H9 (cell line): ENCODE measurements around the gene FNDC3B. TPM values are rescaled to one million over a fixed set of nuclear protein-coding genes. Genes with fewer than 3 reads are reported as not detected.

Experiments
- DNase-seq: peaks from one replicate; pipeline ENCODE4 v3.0.0-alpha.2; 2017
- H2AFZ ChIP-seq: one replicate; pipeline ENCODE4 v1.6.1; 2013; ENCODE audit warnings: mild to moderate bottlenecking, low read length, control low read depth, moderate library complexity
- H2AK5ac ChIP-seq: 2 replicates; pipeline ENCODE4 v1.6.1; 2013; ENCODE audit warnings: low read length, control low read depth, mixed read lengths; ENCODE audit not compliant: insufficient read length
- H2BK120ac ChIP-seq: one replicate; pipeline ENCODE4 v1.6.1; 2013; ENCODE audit warnings: low read depth, mild to moderate bottlenecking, low read length, control low read depth, inconsistent platforms; ENCODE audit not compliant: poor library complexity, severe bottlenecking
- H2BK12ac ChIP-seq: 2 replicates; pipeline ENCODE4 v1.6.1; 2013; ENCODE audit warnings: low read length, control low read depth, mixed read lengths, low read depth; ENCODE audit not compliant: insufficient read length
- H2BK15ac ChIP-seq: 2 replicates; pipeline ENCODE4 v1.6.1; 2013; ENCODE audit warnings: low read depth, low read length, control low read depth
- H2BK20ac ChIP-seq: one replicate; pipeline ENCODE4 v1.6.1; 2013; ENCODE audit warnings: low read depth, mild to moderate bottlenecking, low read length, control low read depth, inconsistent platforms; ENCODE audit not compliant: poor library complexity, severe bottlenecking
- H2BK5ac ChIP-seq: 2 replicates; pipeline ENCODE4 v1.6.1; 2013; ENCODE audit warnings: low read length, control low read depth, mixed read lengths; ENCODE audit not compliant: insufficient read length
- H3K14ac ChIP-seq: 2 replicates; pipeline ENCODE4 v1.6.1; 2013; ENCODE audit warnings: low read length, control low read depth; ENCODE audit not compliant: insufficient read depth
- H3K18ac ChIP-seq: 2 replicates; pipeline ENCODE4 v1.6.1; 2013; ENCODE audit warnings: low read depth, mild to moderate bottlenecking, mixed read lengths, low read length, control low read depth; ENCODE audit not compliant: insufficient read length
- H3K23ac ChIP-seq: 2 replicates; pipeline ENCODE4 v1.6.1; 2013; ENCODE audit warnings: low read length, control low read depth, mixed read lengths, low read depth; ENCODE audit not compliant: insufficient read length
- H3K23me2 ChIP-seq: 2 replicates; pipeline ENCODE4 v1.6.1; 2013; ENCODE audit warnings: low read depth, mild to moderate bottlenecking, mixed read lengths, low read length, control low read depth; ENCODE audit not compliant: insufficient read length, poor library complexity, severe bottlenecking
- H3K27ac ChIP-seq: 2 replicates; pipeline ENCODE4 v1.5.1; 2013; ENCODE audit warnings: low read length, control low read depth, mixed read lengths, low read depth; ENCODE audit not compliant: insufficient read length
- H3K27me3 ChIP-seq: 2 replicates; pipeline ENCODE4 v1.6.1; 2013; ENCODE audit warnings: low read length, control low read depth, inconsistent platforms; ENCODE audit not compliant: insufficient read depth
- H3K4ac ChIP-seq: 2 replicates; pipeline ENCODE4 v1.6.1; 2013; ENCODE audit warnings: low read depth, mild to moderate bottlenecking, control low read depth, inconsistent platforms, low read length, moderate library complexity
- H3K4me1 ChIP-seq: 2 replicates; pipeline ENCODE4 v1.6.1; 2013; ENCODE audit warnings: low read length, control low read depth, inconsistent platforms; ENCODE audit not compliant: insufficient read depth
- H3K4me2 ChIP-seq: 2 replicates; pipeline ENCODE4 v1.6.1; 2013; ENCODE audit warnings: low read length, control low read depth, mixed read lengths; ENCODE audit not compliant: insufficient read length, insufficient read depth
- H3K56ac ChIP-seq: 2 replicates; pipeline ENCODE4 v1.6.1; 2013; ENCODE audit warnings: low read depth, mild to moderate bottlenecking, mixed read lengths, low read length, control low read depth; ENCODE audit not compliant: insufficient read length
- H3K79me1 ChIP-seq: 2 replicates; pipeline ENCODE4 v1.6.1; 2013; ENCODE audit warnings: low read depth, mild to moderate bottlenecking, moderate library complexity, low read length, control low read depth, inconsistent platforms; ENCODE audit not compliant: insufficient read depth, poor library complexity, severe bottlenecking
- H3K79me2 ChIP-seq: 2 replicates; pipeline ENCODE4 v1.6.1; 2013; ENCODE audit warnings: low read length, control low read depth, inconsistent platforms; ENCODE audit not compliant: insufficient read depth
- H3K9ac ChIP-seq: 2 replicates; pipeline ENCODE4 v1.6.1; 2013; ENCODE audit warnings: low read length, control low read depth, mixed read lengths; ENCODE audit not compliant: insufficient read length; ENCODE audit errors: extremely low read depth
- H3K9me3 ChIP-seq: one replicate; pipeline ENCODE4 v1.6.1; 2013; ENCODE audit warnings: low read depth, low read length, inconsistent platforms; ENCODE audit not compliant: control insufficient read depth
- H3T11ph ChIP-seq: one replicate; pipeline ENCODE4 v1.6.1; 2013; ENCODE audit warnings: mild to moderate bottlenecking, low read length, control low read depth, inconsistent platforms
- H4K20me1 ChIP-seq: one replicate; pipeline ENCODE4 v1.6.1; 2013; ENCODE audit not compliant: control insufficient read depth, insufficient read length, insufficient read depth
- H4K5ac ChIP-seq: 2 replicates; pipeline ENCODE4 v1.6.1; 2013; ENCODE audit warnings: low read depth, mild to moderate bottlenecking, mixed read lengths, low read length, control low read depth; ENCODE audit not compliant: insufficient read length
- H4K8ac ChIP-seq: replicated peaks from 2 replicates; pipeline ENCODE4 v1.6.1; 2013; ENCODE audit warnings: low read length, control low read depth, mixed read lengths, low read depth; ENCODE audit not compliant: insufficient read length
- H4K91ac ChIP-seq: 2 replicates; pipeline ENCODE4 v1.6.1; 2013; ENCODE audit warnings: low read depth, mild to moderate bottlenecking, moderate library complexity, mixed read lengths, low read length, control low read depth; ENCODE audit not compliant: insufficient read length
- H3K27ac Mint-ChIP-seq, 3 experiments: 2 replicates in 2 of 3; 3 replicates in 1 of 3; pipeline ENCODE4 v1.8.0; 2020 to 2021; ENCODE audit warnings: mixed read lengths in 3 of 3, mild to moderate bottlenecking in 1 of 3, moderate library complexity in 1 of 3
- H3K27me3 Mint-ChIP-seq: 2 replicates; pipeline ENCODE4 v1.8.0; 2021; ENCODE audit warnings: low read depth, mild to moderate bottlenecking, moderate library complexity, mixed read lengths
- H3K36me3 Mint-ChIP-seq, 3 experiments: 2 replicates in 2 of 3; 3 replicates in 1 of 3; pipeline ENCODE4 v1.8.0; 2020 to 2021; ENCODE audit warnings: low read depth in 3 of 3, mixed read lengths in 3 of 3; ENCODE audit not compliant: insufficient read depth in 1 of 3
- H3K4me1 Mint-ChIP-seq, 2 experiments: 2 replicates each; pipeline ENCODE4 v1.8.0; 2020; ENCODE audit warnings: mixed read lengths in 2 of 2
- H3K4me3 Mint-ChIP-seq, 2 experiments: 2 replicates in 1 of 2; 3 replicates in 1 of 2; pipeline ENCODE4 v1.8.0; 2020 to 2021; ENCODE audit warnings: mild to moderate bottlenecking in 2 of 2, mixed read lengths in 2 of 2, moderate library complexity in 1 of 2
- H3K9me3 Mint-ChIP-seq, 2 experiments: 2 replicates in 1 of 2; 3 replicates in 1 of 2; pipeline ENCODE4 v1.8.0; 2020; ENCODE audit warnings: mild to moderate bottlenecking in 2 of 2, mixed read lengths in 2 of 2, moderate library complexity in 1 of 2
- WGBS: extraction: QIAGEN DNeasy Blood & Tissue Kit; methylation state at CpG from one replicate; pipeline ENCODE4 v1.1.7; 2013; ENCODE audit warnings: missing lambda C conversion rate, low lambda C conversion rate, mixed read lengths; ENCODE audit not compliant: insufficient read length; ENCODE audit errors: extremely low coverage; 5-methylcytosine and 5-hydroxymethylcytosine counted together
- total RNA-seq: library from RNA; stranded (reverse); gene quantifications from 2 replicates; pipeline ENCODE4 v1.2.1, GENCODE V29; 2021
- TF ChIP-seq, protein P1 (sequence below): fragments of 200-600 bp; sonication (generic); conservative IDR thresholded peaks from 3 replicates; pipeline ENCODE4 v1.8.0; 2021; ENCODE audit warnings: antibody characterized with exemption, mild to moderate bottlenecking

Gene FNDC3B
- total RNA-seq, 1 experiment from 2014 or later: 43.8 TPM

DNA sequence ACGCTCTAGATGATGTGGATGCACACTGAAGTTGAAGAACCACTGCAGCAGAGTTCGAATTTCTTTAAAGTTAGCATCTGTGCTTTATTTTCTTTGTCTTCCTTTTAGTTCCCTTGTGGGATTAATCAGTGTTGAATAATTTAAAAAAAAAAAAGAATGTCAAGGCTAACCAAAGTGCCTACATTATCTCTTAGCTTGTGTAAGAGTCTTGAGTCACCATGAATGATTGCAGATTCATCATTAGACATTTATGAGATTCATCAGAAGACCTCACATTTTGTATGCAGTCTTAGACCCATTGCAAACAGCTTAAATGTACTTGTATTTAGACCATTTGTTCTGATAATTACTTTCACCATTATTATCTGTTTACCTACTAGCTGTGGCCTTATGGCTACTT is 182.2 kb downstream of the FNDC3B start:
- H3K79me2 ChIP-seq: peaks cover 7% of the 10 kb centered on the region; the same call in 1 of the 2 replicates

More for the DNA sequence above, 182.2 kb downstream of the FNDC3B start:
- H3K18ac ChIP-seq: no peak overlapping the region
- no peaks in the 10 kb centered on the region for H3K79me1 ChIP-seq
- Mint-ChIP-seq H3K27me3 (no peaks in the 10 kb centered on the region), H3K4me1 (peaks cover 50 to 60% of the 10 kb centered on the region in 2 experiments), H3K36me3 (peaks cover 0 to 6% (median 0%) of the 10 kb centered on the region in 3 experiments; a peak in 1 of 7 replicates), H3K4me3 (no peak overlapping the region), H3K27ac (no peak overlapping the region), H3K9me3 (no peaks in the 10 kb centered on the region)
- no peak overlapping the region for H3K9ac ChIP-seq
- no peak overlapping the region for H2BK12ac ChIP-seq
- no peak overlapping the region for H4K91ac ChIP-seq
- no peak overlapping the region for H2BK120ac ChIP-seq
- TF ChIP-seq, protein P1, sequence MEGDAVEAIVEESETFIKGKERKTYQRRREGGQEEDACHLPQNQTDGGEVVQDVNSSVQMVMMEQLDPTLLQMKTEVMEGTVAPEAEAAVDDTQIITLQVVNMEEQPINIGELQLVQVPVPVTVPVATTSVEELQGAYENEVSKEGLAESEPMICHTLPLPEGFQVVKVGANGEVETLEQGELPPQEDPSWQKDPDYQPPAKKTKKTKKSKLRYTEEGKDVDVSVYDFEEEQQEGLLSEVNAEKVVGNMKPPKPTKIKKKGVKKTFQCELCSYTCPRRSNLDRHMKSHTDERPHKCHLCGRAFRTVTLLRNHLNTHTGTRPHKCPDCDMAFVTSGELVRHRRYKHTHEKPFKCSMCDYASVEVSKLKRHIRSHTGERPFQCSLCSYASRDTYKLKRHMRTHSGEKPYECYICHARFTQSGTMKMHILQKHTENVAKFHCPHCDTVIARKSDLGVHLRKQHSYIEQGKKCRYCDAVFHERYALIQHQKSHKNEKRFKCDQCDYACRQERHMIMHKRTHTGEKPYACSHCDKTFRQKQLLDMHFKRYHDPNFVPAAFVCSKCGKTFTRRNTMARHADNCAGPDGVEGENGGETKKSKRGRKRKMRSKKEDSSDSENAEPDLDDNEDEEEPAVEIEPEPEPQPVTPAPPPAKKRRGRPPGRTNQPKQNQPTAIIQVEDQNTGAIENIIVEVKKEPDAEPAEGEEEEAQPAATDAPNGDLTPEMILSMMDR: no peak
- no peak overlapping the region for H3T11ph ChIP-seq
- no peak overlapping the region for H3K27ac ChIP-seq
- no peak overlapping the region for H2BK15ac ChIP-seq
- no peak overlapping the region for H2AFZ ChIP-seq
- H3K27me3 ChIP-seq: no peaks in the 10 kb centered on the region
- H3K4me2 ChIP-seq: no peak overlapping the region
- DNase-seq: no peak
- H3K23me2 ChIP-seq: no peaks in the 10 kb centered on the region
- H3K23ac ChIP-seq: no peak overlapping the region
- no peak overlapping the region for H4K8ac ChIP-seq
- H4K20me1 ChIP-seq: no peaks in the 10 kb centered on the region
- no peak overlapping the region for H2BK5ac ChIP-seq
- H2BK20ac ChIP-seq: no peak overlapping the region
- H3K4me1 ChIP-seq: peaks cover 15% of the 10 kb centered on the region; the same call in 1 of the 2 replicates
- no peak overlapping the region for H2AK5ac ChIP-seq
- WGBS: no CpG with 5 or more reads among the region's 2 CpGs
- no peak overlapping the region for H3K4ac ChIP-seq
- no peak overlapping the region for H3K14ac ChIP-seq
- H3K9me3 ChIP-seq: no peaks in the 10 kb centered on the region
- no peak overlapping the region for H3K56ac ChIP-seq
- no peak overlapping the region for H4K5ac ChIP-seq
